ENCODE measurements around the gene EPHB3. TPM values are rescaled to one million over a fixed set of nuclear protein-coding genes. Genes with fewer than 3 reads are reported as not detected.
"Not testable (repeated sequence)": the region's sequence is repeated elsewhere in the genome, so short reads cannot be mapped to it uniquely, and the experiment has no call there.

Gene EPHB3
- total RNA-seq, 1 experiment from 2014 or later = 30.5 TPM

DNA sequence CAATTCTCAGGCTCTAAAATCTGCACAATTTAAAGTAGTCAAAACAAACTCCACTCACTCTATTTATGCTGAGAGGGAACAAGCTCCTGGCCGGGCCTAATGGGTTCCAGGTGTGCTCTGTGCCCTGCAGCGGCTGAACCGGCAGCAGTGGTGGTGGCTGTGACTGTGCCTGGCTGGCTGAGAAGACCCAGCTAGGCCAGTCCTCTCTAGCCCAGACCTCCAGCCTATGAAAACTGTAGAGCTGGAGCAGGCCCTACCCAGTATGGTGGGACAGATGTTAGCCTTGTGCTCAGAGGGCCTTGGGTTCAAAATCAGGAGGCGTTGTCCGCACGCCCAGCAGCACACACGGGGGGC lies 37.0 kb downstream of the EPHB3 start:
- no peak for DNase-seq (ENCODE audit: low spot score)

DNA sequence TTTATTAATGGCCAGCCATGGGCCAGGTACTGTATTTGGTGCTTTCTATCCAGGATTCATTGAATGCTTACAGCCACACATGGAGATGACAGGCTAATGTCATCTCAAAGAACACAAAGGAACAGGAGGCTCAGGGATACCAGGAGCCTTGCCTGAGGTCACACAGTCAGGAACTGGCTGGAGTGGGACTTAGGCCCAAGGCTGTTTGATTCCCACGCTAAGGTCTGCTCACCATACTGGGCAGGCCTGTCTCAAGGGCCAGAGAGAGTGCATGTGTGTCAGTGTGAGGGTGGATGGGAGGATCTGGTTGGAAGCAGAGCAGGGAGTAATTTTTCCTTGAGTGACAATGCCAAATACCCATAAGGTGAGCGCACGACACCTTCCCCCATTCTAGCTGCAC lies 37.6 kb downstream of the EPHB3 start:
- DNase-seq (ENCODE audit: low spot score) = no peak

DNA sequence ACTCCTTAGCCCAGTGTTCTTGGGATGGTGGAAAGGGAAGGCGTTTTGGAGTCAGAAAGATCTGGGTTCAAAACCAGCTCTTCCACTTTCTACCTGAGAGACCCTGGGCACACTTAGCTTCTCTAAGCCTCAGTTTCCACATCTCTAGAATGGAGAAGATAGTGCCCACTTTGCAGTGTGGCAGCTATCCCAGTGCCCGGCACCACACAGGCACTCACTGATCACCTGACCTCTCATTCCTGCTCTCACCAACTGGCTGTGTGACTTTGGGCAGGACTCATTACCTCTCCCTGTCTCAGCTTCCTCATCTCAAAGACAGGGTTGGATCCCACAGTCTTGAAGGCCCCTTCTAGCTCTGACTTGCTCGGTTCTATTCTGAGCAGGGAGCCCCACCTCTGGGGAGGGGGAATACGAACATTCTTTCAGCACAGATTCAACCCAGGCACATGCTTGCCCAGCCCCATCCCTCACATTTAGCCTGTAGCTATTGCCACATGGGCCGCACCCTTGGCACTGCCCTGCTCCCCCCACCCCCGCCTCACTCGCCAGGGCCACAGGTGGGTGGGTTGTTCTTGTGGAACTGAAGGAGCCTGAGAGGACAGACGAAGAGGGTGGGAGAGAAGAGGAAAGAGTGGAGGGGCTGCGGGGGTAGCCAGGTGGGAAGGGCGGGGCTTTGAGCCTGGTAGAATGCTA lies 39.2 kb downstream of the EPHB3 start:
- no peak for DNase-seq (ENCODE audit: low spot score)

DNA sequence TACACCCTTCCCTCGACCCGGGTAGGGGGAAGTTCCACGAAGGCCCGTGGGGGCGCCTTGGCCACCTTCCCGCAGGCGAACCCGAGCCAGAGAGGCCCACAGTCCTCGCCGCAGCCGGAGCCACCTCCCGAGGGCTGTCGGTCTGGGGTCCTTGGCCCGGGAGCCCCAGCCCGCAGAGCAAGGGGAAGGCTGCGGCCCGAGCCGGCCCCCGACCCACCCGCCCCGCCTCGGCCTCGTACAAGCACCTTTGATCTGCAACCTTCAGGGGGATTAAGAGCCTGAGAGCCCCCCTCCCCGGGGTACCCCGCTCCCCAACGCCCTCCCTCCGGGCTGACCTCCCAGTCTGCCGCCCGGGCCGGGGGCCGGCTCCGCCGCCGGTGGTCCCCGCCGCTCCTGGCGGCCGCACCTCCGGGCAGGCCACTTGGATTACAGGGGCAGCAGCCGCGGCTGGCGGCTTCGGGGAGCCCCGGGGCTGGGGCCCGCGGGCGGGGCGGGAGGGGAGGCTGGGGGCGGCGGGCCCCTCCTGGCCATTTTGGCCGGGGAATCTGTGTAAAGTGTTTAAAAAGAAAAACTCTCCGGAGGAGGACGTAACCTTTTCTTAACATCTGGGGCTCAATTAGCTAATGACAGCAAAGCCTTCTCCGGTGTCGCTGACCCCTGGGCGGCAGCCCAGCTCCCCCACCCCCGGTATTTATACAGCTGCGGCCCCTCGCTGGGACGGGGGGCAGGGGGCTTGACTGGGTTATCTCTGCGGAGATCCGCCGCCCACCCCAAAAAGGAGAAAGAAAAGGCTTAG lies 40.2 kb downstream of the EPHB3 start:
- DNase-seq (ENCODE audit: low spot score) = no peak

DNA sequence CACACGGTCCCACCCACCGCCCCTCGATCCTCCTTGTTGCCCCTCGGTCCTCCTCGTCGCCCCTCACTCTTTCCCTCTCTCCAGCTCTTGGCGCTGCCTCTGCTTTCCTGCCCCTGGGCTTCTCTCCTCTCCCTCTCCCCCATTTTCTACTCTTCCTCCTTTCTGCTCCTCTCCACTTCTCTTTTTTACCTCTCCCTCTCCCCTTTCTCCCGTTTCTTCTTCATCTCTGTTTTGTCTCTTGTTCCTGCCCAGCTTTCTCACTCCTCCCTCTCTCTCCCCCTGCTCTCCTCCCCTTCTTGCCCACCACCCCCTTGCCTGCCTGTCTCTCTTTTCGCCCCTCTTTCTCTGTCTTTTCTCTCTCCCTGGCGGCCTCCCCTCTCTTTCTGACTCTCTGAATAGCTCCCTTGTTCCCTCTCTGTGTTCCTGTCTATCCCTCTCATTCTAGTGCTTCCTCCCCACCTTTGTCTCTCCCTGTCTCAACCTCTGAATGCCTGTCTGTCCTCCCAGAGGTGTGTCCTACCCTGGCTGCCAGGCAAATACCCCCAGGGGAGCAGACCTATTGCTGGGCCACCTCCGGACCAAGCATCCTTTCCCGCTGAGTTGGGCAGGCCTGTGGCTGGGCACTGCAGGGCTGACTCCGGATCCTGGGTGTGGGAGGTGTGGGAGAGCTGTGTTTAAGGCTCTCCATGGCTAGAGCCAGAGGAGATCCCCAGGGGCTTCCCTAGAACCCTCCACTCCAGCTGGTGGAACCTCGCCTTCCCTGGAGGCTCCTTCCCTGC lies 41.0 kb downstream of the EPHB3 start:
- no peak for DNase-seq (ENCODE audit: low spot score)

DNA sequence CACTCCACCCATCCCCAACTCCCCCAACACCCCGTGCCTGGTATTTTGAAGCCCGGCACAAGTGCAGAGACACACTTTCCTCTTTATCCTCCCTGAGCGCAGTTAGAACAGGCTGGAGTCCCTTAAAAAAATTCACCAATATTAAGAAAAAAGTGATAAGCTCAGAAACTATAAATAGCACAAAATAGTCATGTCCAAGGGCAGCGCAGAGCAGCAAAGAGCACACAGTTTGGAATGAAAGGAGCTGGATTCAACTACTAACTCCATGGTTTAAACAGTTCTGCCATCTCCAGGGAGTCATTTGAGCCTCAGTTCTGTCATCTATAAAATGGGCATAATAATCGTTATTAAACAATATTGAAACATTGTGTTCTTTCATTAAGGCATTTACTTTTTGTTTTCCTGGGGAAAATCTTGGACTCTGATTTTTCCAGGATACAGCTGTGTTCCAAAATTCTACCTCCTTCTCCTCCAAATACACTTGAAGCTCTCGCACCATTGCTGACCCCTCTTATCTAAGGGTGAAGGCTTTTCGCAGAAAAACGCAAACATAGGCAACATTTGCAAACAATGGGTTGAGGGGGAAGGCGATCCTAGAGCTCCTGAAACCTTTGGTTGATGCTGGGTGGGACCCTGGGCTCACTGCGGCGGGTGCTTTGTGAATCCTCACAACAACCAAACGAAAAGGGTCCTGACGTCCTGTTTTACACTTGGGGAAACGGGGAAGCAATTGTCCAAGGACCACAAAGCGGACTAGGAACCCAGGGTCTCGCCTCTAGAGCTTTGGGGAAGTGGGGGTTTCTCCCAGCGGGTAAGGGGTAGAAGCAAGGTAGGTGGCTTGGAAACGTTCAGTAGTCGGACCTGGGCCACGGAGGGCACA lies 41.8 kb downstream of the EPHB3 start:
- no peak for DNase-seq (ENCODE audit: low spot score)

DNA sequence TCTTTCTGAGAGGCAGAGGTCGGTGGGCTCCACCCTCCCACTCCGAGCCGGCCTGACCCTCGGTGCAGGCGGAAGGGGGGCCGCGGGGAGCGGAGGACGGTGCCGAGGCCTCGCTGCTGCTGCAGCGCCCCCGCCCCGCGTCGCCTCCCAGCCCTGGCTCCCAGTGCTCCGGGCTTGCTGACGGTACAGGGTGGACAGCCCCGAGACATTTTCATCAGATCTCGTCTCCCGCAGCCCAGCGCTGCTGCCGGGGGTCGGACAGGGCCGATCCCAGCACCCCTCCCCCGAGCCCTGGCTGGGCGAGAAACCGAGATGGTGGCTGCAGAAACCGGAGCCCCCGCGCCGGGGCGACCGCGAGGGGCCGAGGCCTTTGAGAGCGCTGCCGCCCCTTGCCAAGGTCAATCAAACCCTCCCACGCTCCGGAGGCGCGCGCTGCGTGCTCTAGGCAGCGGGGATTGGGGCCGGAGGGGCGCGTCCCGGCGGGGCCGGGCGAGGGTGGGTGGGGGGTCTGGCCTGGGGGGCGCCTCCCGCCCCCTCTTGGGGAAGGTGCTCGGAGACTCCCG lies 42.5 kb downstream of the EPHB3 start:
- DNase-seq (ENCODE audit: low spot score) = no peak

DNA sequence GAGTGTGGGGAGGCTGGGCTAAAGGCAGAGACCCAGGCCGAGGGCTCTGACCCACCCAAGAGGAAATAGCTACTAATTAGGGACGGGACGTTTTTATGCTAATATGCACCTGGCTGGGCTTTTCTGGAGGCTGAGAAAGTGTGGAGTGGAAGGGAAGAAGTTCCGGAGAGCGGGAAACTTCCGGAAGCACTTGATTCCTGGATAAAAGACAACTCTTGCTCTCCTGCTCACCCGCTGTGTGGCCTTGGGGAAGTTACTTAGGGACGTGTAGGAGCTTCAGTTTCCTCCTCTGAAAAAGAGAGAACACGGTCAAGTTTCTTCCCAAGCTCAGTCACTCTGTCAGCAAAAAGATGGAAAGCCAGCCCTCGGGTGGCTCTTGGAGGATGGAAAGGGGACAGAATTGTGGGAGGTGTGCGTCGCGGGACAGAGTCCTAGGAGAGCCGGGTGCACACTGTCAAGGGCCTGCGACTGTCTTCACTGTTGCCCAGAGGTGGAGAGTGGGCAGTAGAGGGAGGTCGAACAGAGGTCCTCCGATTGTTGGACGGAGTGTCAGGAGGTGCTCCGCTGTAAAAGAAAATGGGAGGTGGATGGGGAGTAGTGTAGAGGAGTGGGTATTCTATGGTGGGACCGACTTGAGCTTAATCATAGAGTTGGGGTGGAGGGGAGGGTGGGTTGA lies 43.2 kb downstream of the EPHB3 start:
- DNase-seq (ENCODE audit: low spot score) = peak; percentile 38

DNA sequence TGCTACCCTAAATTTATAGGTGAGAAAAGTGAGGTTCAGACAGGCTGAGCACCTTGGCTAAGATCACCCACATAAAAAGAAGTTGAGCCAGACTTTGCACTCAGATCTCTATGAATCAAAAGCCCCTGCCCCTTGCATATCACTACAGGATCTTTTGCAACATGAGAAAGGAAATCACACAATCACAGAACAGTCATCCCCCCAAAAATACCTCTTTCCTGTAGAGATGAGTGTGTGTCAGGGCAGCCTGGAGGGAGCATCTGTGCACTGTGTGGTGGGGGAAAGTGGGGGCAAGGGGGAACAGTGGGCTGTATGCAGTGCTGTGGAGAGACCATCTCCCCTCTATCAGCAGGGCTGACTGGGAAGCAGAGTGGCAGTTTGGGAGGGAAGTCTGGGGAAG lies 46.6 kb downstream of the EPHB3 start:
- no peak for DNase-seq (ENCODE audit: low spot score)

DNA sequence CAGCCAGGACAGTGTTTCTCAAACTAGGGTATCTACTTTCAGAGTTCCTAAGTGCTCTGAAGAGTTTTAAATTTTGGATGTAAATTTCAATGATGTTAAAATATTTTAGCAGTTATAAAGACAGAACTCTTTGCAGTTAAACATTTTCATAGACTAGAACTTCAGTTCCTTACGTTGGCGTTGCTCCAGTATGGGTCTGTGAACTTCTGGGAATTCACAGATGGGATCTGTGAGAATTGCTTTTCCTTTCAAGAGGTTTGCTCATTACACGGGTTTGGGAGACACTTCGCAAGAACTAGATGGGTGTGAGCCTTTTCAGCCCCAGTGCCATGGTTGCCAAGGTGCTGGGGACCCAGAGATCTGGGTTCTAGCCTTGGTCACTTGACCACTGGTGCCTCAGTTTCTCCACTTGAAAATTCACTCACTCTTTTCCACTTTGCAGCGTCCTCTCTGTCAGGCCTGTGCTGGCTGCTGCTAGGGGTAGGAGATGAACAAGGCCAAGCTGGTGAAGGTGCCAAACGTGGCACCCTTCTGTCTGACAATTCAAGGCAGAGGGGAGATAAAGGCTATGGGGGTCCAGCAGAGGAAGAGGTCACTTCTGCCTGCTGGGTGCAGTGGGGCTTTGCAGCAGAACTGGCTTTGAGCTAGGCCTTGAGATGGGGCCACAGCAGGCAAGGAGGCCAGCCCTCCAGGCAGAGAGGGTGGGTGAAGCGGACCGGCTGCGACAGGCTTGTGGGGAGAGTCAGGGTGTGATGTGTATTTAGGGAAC lies 48.1 kb downstream of the EPHB3 start:
- DNase-seq (ENCODE audit: low spot score) = no peak

DNA sequence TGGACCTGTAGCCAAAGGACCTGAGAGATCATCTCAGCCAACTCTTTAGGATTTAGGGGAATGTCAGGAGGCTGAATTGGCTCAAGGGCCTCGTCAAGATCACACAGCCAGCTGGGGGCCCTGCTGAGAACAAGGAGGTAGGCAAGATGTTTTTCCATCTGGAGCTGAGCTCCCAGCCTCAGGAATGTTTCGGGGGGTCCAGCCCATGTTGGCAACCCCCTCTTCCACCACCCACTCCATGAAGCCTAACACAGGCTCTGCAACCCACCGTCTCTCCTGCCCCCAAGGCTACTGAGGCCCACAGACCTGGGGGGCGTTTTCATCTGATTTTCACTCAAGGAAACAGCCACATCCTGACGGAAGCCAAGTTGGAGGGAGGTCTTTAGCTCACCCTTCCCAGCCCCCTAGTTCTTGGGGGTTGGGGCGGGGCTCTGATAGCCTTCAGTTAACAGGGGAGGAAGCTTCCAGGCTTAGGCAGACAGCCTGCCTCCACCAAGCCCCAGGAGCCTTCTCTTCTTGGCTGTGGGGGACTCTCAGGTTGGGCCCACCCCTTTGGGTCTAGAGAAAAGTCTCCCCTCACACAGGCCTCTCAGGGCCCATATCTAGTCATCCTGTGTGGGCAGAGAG lies 48.8 kb downstream of the EPHB3 start:
- no peak for DNase-seq (ENCODE audit: low spot score)

DNA sequence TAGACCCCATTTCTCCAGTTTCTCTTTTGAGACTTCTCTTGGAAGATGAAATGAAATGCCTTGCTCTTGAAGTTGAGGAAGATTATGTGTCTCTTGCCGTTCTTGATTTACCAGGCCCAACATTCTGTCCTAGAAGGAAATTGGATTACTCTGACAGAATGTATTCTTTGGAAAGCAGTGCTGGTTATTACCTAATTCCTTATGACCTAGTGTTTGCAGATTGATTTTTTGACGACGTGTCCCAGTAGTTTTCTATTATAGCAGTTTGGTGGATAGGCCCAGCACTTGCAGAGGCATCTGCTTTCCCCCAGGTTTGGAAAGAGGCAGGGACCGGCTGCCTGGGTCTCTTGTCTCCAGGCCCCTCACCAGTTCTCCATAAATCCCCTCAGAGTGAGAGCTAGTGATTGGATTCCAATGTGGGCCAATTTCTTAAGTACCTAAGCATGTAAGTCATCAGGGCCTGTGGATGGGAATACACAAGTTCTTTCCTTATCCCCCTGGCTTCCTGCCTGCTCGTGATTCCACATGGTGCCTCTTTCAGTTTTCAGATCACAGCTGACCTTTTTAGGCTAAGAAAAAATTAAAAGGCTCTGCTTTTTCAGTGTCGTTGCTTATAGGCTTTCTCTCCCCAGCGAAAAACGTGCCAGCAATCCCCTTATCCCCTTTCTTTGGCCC lies 50.2 kb downstream of the EPHB3 start:
- DNase-seq (ENCODE audit: low spot score) = no peak

DNA sequence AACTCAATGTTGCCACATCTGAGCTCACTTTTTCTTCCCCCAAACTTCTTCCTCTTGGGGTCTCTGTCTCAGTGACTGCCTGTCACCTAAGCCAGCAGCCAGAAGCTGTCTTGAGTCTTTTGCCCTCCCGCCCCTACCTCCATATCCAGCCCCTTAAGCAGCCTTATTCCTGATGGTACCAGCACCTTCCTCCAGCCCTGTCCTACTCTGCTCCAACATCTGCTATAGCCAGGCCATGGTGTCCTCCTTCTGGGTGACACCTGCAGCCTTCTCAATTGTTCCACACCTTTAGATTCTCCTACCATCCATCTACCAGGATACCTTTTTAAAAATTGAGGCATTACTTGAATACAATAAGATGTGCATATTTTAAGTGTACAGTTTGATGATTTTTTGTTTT lies 53.8 kb downstream of the EPHB3 start:
- no peak for DNase-seq (ENCODE audit: low spot score)

DNA sequence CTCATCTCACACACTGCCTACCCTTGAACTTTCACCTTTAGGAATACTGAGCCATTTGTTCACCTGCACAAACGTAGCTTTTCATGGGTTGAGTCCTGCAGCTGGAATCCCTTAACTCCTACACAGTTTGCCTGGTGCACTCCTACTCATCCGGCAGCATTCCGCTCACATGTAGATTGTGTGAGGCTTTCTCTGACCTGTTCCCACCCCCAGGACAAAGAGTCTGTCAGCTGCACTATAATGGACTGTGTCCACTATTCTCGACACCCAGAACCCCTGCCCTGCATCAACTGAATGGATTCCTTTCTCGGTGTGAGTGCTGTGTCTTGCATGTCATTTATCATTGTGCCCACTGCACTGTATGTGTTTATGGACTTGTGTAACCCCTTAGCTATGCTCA lies 54.9 kb downstream of the EPHB3 start:
- no peak for DNase-seq (ENCODE audit: low spot score)

DNA sequence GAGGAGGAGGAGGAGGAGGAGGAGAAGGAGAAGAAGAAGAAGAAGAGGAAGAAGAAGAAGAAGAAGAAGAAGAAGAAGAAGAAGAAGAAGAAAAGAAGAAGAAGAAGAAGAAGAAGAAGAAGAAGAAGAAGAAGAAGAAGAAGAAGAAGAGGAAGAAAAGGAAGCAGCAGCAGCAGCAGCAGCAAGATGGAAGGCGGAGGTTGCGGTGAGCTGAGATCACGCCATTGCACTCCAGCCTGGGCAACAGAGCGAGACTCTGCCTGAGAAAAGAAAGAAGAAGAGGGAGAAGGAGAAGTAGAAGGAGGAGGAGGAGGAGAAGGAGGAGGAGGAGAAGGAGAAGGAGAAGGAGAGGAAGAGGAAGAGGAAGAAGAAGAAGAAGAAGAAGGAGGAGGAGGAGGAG lies 55.7 kb downstream of the EPHB3 start:
- DNase-seq (ENCODE audit: low spot score) = not testable (repeated sequence)

DNA sequence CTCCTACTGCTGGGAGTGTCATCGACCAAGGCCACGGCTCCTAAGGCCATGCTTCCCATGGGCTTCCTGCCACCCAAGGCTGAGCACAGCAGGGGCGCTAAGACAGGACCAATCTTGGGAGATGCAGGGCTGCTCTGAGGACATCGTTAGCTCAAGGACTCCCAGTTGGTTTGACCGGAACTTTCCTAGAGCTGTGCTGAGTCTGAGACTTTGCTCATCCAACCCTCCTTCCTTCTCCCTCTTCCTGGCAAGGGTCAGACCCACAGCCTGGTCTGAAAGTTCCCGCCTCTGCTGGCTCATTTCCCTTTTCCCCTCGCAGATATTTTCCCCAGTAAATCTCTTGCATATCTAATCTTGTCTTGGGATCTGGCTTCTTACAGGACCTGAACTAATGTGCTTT lies 57.2 kb downstream of the EPHB3 start:
- DNase-seq (ENCODE audit: low spot score) = no peak

DNA sequence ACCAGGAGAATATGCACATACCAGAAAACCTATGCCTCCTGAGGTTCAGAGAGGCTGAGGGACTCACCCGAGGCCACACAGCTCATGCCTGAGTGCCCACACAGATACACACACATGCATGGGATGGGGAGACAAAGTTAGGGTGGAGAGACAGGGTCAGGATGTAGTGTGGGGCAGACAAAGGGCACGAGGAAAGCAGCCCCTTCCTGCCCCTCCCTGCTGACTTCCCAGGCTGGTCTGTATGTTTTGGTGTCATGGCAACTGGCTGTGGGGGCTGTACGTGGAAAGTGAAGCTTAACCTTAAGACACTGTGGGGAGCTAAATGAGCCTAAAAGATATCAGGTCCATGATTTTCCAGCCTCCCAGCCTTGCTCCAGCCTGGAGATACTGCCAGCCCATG lies 57.8 kb downstream of the EPHB3 start:
- DNase-seq (ENCODE audit: low spot score) = no peak

DNA sequence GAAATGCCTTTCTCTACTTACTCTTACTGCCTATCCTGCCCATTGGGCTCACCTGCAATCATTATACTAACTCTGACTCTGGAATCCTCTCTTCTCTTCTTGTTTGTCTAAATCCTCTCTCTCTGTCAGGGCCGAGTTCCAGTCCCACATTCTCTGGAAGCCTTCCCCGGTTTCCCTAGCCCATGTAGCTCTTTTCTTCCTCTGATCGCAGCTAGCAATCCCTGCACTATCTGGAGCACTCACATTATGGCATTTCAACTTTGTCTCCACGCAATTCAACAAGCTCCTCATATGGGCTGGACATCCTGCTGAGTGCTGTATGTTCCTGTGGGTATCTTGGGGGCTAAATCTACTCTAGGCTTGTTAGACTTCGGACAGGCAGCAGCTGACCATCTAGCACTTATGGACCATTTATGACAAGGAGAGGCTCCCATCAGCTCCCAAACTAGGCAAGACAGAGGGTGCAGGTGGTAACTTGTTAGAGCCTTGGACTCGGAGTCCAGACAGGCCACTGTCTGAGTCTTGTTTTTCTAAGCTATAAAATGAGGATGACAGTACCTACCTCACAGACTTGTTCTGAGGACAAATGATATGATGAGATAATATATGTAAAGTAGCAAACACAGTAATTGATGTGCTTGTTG lies 58.3 kb downstream of the EPHB3 start:
- DNase-seq (ENCODE audit: low spot score) = no peak

Measured in HT-29 (cell line).